Gastrocnemius medialis (tissue), 4 donors: ENCODE measurements around the gene SKAP2.

Source experiments
- POLR2A ChIP-seq, 2 donors: fragments of 450-650 bp; IDR thresholded peaks; one replicate each; pipeline ENCODE4 v1.6.1; 2017; ENCODE audit warnings: antibody characterized with exemption in 2 of 2, mild to moderate bottlenecking in 2 of 2, moderate library complexity in 2 of 2
- TF ChIP-seq, protein P1 (sequence below), 5 experiments: fragments of 450-650 bp in 3 of 5; fragments of 200-600 bp in 2 of 5; sonication (generic) in 2 of 5; IDR thresholded peaks in 4 of 5; conservative IDR thresholded peaks in 1 of 5; 1 replicate in 4 of 5; 2 replicates in 1 of 5; pipeline ENCODE4 v1.5.1; 2016 to 2019; ENCODE audit warnings: antibody characterized with exemption in 5 of 5, mild to moderate bottlenecking in 3 of 5, moderate library complexity in 3 of 5

DNA sequence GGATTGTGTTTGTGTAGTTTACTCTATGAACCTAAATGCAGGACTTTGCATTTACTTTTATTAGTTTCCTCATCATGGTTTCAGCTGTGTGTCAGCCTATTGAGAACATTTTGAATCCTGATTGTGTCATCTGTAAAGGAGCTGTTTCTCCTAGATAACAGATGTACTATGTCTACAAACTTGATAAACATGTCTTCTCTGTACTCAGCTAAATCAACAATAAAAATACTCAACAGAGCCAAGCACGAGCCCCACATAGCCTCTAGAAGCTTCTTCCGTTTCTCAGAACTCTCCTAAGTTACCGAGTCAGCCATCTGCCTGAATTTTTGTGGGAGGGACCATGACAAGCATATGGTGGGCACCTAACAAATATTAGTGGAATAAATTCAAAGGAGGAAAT lies 234.7 kb downstream of the SKAP2 start:
- TF ChIP-seq, protein P1, sequence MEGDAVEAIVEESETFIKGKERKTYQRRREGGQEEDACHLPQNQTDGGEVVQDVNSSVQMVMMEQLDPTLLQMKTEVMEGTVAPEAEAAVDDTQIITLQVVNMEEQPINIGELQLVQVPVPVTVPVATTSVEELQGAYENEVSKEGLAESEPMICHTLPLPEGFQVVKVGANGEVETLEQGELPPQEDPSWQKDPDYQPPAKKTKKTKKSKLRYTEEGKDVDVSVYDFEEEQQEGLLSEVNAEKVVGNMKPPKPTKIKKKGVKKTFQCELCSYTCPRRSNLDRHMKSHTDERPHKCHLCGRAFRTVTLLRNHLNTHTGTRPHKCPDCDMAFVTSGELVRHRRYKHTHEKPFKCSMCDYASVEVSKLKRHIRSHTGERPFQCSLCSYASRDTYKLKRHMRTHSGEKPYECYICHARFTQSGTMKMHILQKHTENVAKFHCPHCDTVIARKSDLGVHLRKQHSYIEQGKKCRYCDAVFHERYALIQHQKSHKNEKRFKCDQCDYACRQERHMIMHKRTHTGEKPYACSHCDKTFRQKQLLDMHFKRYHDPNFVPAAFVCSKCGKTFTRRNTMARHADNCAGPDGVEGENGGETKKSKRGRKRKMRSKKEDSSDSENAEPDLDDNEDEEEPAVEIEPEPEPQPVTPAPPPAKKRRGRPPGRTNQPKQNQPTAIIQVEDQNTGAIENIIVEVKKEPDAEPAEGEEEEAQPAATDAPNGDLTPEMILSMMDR (IDR thresholded peaks at IDR 0.05 in 4 of 5, conservative IDR thresholded peaks at IDR 0.05 in 1 of 5): no peak
- TF ChIP-seq POLR2A (IDR thresholded peaks at IDR 0.05): no peak
